ENCODE data around the gene GTF2A1. TPM values are rescaled to one million over a fixed set of nuclear protein-coding genes. Genes with fewer than 3 reads are reported as not detected.

The GTF2A1 gene
- total RNA-seq, 4 donors from 2014 or later = 27.7 to 50.0 (median 35.6) TPM

DNA sequence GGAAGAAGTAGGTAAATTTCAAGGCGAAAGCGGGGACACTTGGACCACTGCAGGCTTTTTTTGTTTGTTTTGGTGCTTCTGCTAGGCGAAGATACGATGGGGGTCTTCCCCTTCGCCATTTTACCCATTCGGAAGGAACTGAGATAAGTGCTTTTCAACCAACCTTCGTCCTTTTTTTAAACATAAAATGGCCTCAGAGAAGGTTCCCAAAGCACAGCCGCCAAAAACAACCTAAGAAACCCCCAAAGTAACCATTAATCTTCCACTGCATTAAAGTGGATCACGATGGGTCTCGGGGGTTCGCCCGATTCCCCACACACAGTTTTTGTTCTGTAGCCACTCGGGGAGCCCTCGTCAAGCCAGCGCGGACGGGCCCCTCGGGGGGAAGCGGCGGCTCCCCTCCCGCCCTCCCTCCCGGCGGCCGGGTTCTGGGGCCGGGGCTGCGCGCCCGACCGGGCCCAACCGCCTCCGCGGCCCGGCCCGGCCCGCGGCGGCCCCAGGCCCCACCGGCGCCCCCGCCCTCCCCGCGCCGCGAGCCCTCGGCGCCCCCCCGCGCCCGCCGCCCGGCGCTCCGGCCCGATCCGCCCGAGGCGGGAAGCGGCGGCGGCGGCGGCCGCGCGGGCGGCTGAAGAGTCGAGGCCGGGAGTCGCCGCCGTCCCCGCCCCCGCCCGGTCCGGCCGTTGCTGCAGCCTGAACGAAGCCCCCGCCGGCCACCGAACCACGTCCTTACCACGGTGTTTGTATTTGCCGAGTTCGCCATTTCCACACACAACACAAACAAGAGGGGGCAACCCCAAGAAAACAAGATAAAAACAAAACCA, 790 bp downstream of the GTF2A1 start:
- Histone ChIP-seq H3K9me3 (no peaks in the 10 kb centered on the region), H3K4me1 (peaks cover 27% of the 10 kb centered on the region), H3K27me3 (no peaks in the 10 kb centered on the region), H3K4me3 (peak overlapping the region; percentile 88), H3K27ac (peak overlapping the region; percentile 97), H3K36me3 (peaks cover 8% of the 10 kb centered on the region)
- DNase-seq (ENCODE audit: low spot score in 2 of 2) = peak; percentile 72 to 81
- WGBS = under 1% methylated on average over 55 of the region's 84 CpGs
- TF ChIP-seq EP300 (IDR thresholded peaks at IDR 0.05) (no peak), POLR2A (IDR thresholded peaks at IDR 0.05) (no peak), POLR2AphosphoS5 (IDR thresholded peaks at IDR 0.05) (no peak)
- TF ChIP-seq, protein P1, sequence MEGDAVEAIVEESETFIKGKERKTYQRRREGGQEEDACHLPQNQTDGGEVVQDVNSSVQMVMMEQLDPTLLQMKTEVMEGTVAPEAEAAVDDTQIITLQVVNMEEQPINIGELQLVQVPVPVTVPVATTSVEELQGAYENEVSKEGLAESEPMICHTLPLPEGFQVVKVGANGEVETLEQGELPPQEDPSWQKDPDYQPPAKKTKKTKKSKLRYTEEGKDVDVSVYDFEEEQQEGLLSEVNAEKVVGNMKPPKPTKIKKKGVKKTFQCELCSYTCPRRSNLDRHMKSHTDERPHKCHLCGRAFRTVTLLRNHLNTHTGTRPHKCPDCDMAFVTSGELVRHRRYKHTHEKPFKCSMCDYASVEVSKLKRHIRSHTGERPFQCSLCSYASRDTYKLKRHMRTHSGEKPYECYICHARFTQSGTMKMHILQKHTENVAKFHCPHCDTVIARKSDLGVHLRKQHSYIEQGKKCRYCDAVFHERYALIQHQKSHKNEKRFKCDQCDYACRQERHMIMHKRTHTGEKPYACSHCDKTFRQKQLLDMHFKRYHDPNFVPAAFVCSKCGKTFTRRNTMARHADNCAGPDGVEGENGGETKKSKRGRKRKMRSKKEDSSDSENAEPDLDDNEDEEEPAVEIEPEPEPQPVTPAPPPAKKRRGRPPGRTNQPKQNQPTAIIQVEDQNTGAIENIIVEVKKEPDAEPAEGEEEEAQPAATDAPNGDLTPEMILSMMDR (IDR thresholded peaks at IDR 0.05) = no peak

DNA sequence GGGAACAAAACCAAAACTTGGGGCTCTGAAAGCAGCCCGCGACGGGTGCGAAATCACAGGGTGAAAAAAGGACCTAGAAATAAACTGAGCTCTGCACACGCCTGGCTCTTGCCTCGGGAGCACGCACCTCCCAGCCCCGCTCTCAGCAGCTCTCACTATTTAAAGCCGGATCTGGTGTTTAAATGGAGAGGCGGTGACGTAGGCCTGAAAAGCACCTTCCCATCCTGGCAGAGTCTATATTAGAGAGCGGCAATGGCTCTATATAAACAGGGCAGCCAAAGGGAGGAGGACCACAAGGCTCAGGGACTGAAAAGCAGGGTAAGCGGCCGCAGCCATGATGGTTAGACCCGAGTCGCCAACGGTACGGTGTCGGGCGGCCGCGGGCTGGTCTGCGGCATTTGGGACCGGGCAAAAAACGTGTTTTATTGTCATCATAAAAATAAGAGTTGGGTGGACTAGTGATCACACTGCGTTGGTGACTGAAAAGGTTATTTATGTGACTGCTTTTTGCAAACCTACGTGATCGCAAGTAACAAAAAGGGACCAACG, 1.5 kb downstream of the GTF2A1 start:
- Histone ChIP-seq H3K27me3 (no peaks in the 10 kb centered on the region), H3K4me3 (peak overlapping the region; percentile 88), H3K27ac (peak overlapping the region; percentile 97), H3K36me3 (peaks cover 10% of the 10 kb centered on the region), H3K9me3 (no peaks in the 10 kb centered on the region), H3K4me1 (peaks cover 27% of the 10 kb centered on the region)
- under 1% methylated on average over 29 of the region's 29 CpGs for WGBS
- DNase-seq (ENCODE audit: low spot score in 2 of 2) = peak; percentile 93 to 96
- TF ChIP-seq POLR2A (IDR thresholded peaks at IDR 0.05) (peak; percentile 95 to 99), POLR2AphosphoS5 (IDR thresholded peaks at IDR 0.05) (peak; percentile 89 to 99 (median 99)), EP300 (IDR thresholded peaks at IDR 0.05) (no peak)
- TF ChIP-seq, protein P1 (IDR thresholded peaks at IDR 0.05) = no peak

DNA sequence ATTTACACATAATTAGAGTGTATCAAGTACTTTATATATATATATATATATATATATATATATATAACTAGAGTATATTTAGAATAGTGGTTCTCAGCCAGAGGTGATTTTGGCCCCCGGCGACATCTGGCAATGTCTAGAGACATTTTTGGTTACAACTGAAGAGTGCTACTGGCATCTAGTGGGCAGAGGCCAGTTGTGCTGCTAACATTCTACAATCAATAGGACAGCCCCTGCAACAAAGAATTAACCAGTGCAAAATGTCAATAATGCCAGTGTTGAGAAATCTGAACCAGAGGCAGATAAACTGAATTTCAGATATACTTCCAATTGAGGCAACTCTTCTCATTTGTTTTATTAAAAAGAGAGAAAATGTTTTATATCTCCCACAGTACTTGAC, 8.9 kb downstream of the GTF2A1 start:
- TF ChIP-seq, protein P1 (IDR thresholded peaks at IDR 0.05) = peak in 1 of 2 donors; percentile 24
- TF ChIP-seq POLR2A (IDR thresholded peaks at IDR 0.05) = no peak
- H3K4me1 ChIP-seq = no peaks in the 10 kb centered on the region
- H3K36me3 ChIP-seq = peaks cover 42% of the 10 kb centered on the region
- no peaks in the 10 kb centered on the region for H3K9me3 ChIP-seq
- 23% methylated on average over 2 of the region's 2 CpGs for WGBS
- no peak overlapping the region for H3K27ac ChIP-seq
- DNase-seq (ENCODE audit: low spot score in 2 of 2) = no peak
- no peak overlapping the region for H3K4me3 ChIP-seq
- H3K27me3 ChIP-seq = no peaks in the 10 kb centered on the region

DNA sequence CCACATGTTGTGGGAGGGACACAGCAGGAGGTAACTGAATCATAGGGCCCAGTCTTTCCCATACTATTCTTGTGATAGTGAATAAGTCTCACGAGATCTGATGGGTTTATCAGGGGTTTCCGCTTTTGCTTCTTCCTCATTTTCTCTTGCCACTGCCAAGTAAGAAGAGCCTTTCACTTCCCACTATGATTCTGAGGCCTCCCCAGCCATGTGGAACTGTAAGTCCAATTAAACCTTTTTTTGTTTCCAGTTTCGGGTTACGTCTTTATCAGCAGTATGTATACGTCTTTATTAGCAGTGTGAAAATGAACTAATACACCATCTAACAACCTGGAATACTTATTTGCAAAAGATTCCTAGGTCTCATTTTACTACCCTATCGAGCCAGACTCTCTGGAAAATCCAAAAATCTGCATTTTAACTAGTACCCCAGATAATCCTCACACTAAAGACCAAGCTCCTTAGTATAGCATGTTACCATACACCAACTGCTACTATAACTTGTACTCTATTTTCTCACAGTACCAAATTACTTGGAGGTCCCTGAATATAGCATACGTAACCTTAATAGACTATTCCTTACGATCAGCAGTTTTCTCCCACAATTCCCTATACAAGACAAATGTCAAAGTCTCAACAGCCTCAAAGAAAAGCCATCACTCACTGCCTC, 11.5 kb downstream of the GTF2A1 start:
- H3K27me3 ChIP-seq = no peaks in the 10 kb centered on the region
- no peaks in the 10 kb centered on the region for H3K9me3 ChIP-seq
- DNase-seq (ENCODE audit: low spot score in 2 of 2) = no peak
- H3K27ac ChIP-seq = no peak overlapping the region
- H3K4me3 ChIP-seq = no peak overlapping the region
- WGBS = 76% methylated on average over 8 of the region's 8 CpGs
- TF ChIP-seq POLR2AphosphoS5 (IDR thresholded peaks at IDR 0.05) (no peak), EP300 (IDR thresholded peaks at IDR 0.05) (no peak), POLR2A (IDR thresholded peaks at IDR 0.05) (no peak)
- TF ChIP-seq, protein P1 (IDR thresholded peaks at IDR 0.05) = no peak
- H3K36me3 ChIP-seq = peaks cover 49% of the 10 kb centered on the region
- H3K4me1 ChIP-seq = no peaks in the 10 kb centered on the region

DNA sequence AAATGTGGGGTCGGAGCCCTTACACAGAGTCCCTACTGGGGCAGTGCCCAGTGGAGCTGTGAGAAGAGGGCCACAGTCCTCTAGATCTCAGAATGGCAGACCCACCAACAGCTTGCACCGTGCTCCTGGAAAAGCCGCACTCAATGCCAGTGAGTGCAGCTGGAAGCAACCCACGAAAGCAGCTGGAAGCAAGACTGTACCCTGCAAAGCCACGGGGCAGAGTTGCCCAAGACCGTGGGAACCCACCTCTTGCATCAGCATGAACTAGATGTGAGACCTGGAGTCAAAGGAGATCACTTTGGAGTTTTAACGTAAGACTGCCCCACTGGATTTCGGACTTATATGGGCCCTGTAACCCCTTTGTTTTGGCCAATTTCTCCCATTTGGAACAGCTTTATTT, 12.3 kb downstream of the GTF2A1 start:
- Histone ChIP-seq H3K36me3 (peaks cover 49% of the 10 kb centered on the region), H3K27ac (no peak overlapping the region), H3K4me3 (no peak overlapping the region), H3K27me3 (no peaks in the 10 kb centered on the region), H3K4me1 (no peaks in the 10 kb centered on the region), H3K9me3 (no peaks in the 10 kb centered on the region)
- no peak for DNase-seq (ENCODE audit: low spot score in 2 of 2)
- TF ChIP-seq, protein P1 (IDR thresholded peaks at IDR 0.05) = no peak
- TF ChIP-seq POLR2A (IDR thresholded peaks at IDR 0.05) = no peak
- TF ChIP-seq POLR2AphosphoS5 (IDR thresholded peaks at IDR 0.05) = no peak
- TF ChIP-seq EP300 (IDR thresholded peaks at IDR 0.05) = no peak
- 93% methylated on average over 8 of the region's 8 CpGs for WGBS
